Mesenchymal stem cell (in vitro differentiated cells and primary cell): ENCODE data around the gene PRSS48.

Experiments used
- DNase-seq: peaks from one replicate; pipeline ENCODE4 v3.0.0-alpha.2; 2013
- H2AFZ ChIP-seq: one replicate; pipeline ENCODE4 v1.6.1; 2013; ENCODE audit warnings: low read depth, mild to moderate bottlenecking, control low read depth, inconsistent platforms, low read length, moderate library complexity
- H2AK5ac ChIP-seq: 2 replicates; pipeline ENCODE4 v1.6.1; 2013; ENCODE audit warnings: low read length, moderate library complexity, mild to moderate bottlenecking, inconsistent platforms; ENCODE audit not compliant: severe bottlenecking
- H2BK120ac ChIP-seq: one replicate; pipeline ENCODE4 v1.6.1; 2013; ENCODE audit warnings: low read depth, mild to moderate bottlenecking, inconsistent platforms, low read length, moderate library complexity
- H2BK12ac ChIP-seq, 2 experiments: one replicate each; pipeline ENCODE4 v1.6.1; 2013; ENCODE audit warnings: inconsistent platforms in 2 of 2, low read length in 2 of 2, mild to moderate bottlenecking in 2 of 2, moderate library complexity in 2 of 2, control low read depth in 1 of 2
- H2BK15ac ChIP-seq: one replicate; pipeline ENCODE4 v1.6.1; 2013; ENCODE audit warnings: mild to moderate bottlenecking, low read depth, inconsistent platforms; ENCODE audit not compliant: poor library complexity, severe bottlenecking
- H2BK5ac ChIP-seq: 2 replicates; pipeline ENCODE4 v1.6.1; 2013; ENCODE audit warnings: low read depth, mild to moderate bottlenecking, low read length, control low read depth, inconsistent platforms; ENCODE audit not compliant: poor library complexity, severe bottlenecking
- H3K14ac ChIP-seq, 2 experiments: one replicate each; pipeline ENCODE4 v1.6.1; 2013; ENCODE audit warnings: inconsistent platforms in 2 of 2, low read length in 2 of 2, control low read depth in 1 of 2, mild to moderate bottlenecking in 1 of 2, moderate library complexity in 1 of 2
- H3K18ac ChIP-seq, 2 experiments: one replicate each; pipeline ENCODE4 v1.6.1; 2013; ENCODE audit warnings: inconsistent platforms in 2 of 2, low read length in 2 of 2, control low read depth in 1 of 2, low read depth in 1 of 2, mild to moderate bottlenecking in 1 of 2
- H3K23ac ChIP-seq, 2 experiments: one replicate each; pipeline ENCODE4 v1.6.1; 2013; ENCODE audit warnings: inconsistent platforms in 2 of 2, low read length in 2 of 2, mild to moderate bottlenecking in 2 of 2, moderate library complexity in 2 of 2, control low read depth in 1 of 2
- H3K27ac ChIP-seq: 2 replicates; pipeline ENCODE4 v1.5.1; 2013; ENCODE audit warnings: mild to moderate bottlenecking, moderate library complexity, low read length, control low read depth, inconsistent platforms; ENCODE audit not compliant: poor library complexity, severe bottlenecking
- H3K27me3 ChIP-seq, 2 experiments: 2 replicates each; pipeline versions ENCODE4 v1.6.1 to v1.7.0; 2013; ENCODE audit warnings: low read length in 2 of 2, mild to moderate bottlenecking in 2 of 2, moderate library complexity in 2 of 2, control low read depth in 1 of 2, inconsistent platforms in 1 of 2; ENCODE audit not compliant: control insufficient read depth in 1 of 2, insufficient read depth in 1 of 2
- H3K36me3 ChIP-seq, 2 experiments: 2 replicates each; pipeline versions ENCODE4 v1.6.1 to v1.7.0; 2013; ENCODE audit warnings: low read length in 2 of 2, control low read depth in 1 of 2, inconsistent platforms in 1 of 2, low read depth in 1 of 2, mild to moderate bottlenecking in 1 of 2; ENCODE audit not compliant: insufficient read depth in 2 of 2, control insufficient read depth in 1 of 2
- H3K4ac ChIP-seq, 2 experiments: one replicate each; pipeline ENCODE4 v1.6.1; 2013; ENCODE audit warnings: inconsistent platforms in 2 of 2, low read length in 2 of 2, mild to moderate bottlenecking in 2 of 2, moderate library complexity in 2 of 2, control low read depth in 1 of 2, low read depth in 1 of 2
- H3K4me1 ChIP-seq: 2 replicates; pipeline ENCODE4 v1.6.1; 2013; ENCODE audit warnings: low read depth, low read length, control low read depth; ENCODE audit not compliant: control insufficient read depth, insufficient read depth
- H3K4me2 ChIP-seq: 2 replicates; pipeline ENCODE4 v1.6.1; 2013; ENCODE audit warnings: low read length, mild to moderate bottlenecking, inconsistent platforms; ENCODE audit not compliant: poor library complexity, severe bottlenecking
- H3K4me3 ChIP-seq, 2 experiments: 2 replicates each; pipeline versions ENCODE4 v1.5.1 to v1.7.0; 2013; ENCODE audit warnings: low read length in 2 of 2, mild to moderate bottlenecking in 2 of 2, control low read depth in 1 of 2, low read depth in 1 of 2; ENCODE audit not compliant: insufficient read depth in 1 of 2
- H3K79me1 ChIP-seq: replicated peaks from 2 replicates; pipeline ENCODE4 v1.6.1; 2013; ENCODE audit warnings: mild to moderate bottlenecking, control low read depth, low read length, inconsistent platforms; ENCODE audit not compliant: poor library complexity, severe bottlenecking
- H3K9ac ChIP-seq: 2 replicates; pipeline ENCODE4 v1.7.0; 2013; ENCODE audit warnings: mild to moderate bottlenecking, low read length, moderate library complexity
- H3K9me3 ChIP-seq: 2 replicates; pipeline ENCODE4 v1.7.0; 2013; ENCODE audit warnings: mild to moderate bottlenecking, low read length; ENCODE audit not compliant: control insufficient read depth
- H4K8ac ChIP-seq: one replicate; pipeline ENCODE4 v1.6.1; 2013; ENCODE audit warnings: inconsistent platforms, mild to moderate bottlenecking, low read length, moderate library complexity
- H4K91ac ChIP-seq: one replicate; pipeline ENCODE4 v1.6.1; 2013; ENCODE audit warnings: mild to moderate bottlenecking, low read length, inconsistent platforms
- WGBS: methylation state at CpG from one replicate; pipeline ENCODE4 v1.1.7; 2013; ENCODE audit warnings: mixed read lengths; 5-methylcytosine and 5-hydroxymethylcytosine counted together

PRSS48 gene

DNA sequence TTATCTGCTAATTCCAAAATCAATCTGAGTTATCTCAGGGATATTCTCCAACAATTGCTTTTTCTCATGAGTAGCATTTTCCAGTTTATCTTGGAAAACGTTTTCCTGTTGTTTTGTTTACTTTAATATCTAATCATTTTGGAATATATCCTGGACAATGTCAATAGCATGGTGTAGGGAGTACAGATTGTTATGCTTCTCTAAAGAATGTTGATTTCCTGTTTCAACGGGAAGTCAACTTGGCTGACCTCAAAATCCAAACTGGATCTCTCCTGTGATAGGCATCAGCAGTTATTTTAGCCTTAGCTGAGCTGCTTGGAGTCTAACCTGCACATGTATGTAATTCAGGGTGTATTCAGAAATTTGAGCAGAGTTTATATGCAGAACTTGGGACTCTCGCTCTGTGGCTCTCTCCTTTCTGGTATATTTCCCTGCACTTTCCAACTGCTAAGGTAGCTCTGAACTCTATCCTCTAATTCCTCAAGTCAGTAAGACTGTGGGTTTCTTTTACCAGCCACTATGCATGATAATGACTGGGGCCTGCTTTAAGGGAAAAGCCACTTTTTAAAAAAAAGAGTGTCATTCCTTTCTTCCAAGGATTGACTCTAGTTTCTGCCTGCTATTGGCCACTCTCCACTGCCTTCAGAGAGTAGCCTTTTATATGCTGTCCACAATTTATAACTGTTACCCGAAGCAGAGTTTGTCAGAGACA, 7.7 kb downstream of the PRSS48 start:
- Histone ChIP-seq H4K91ac (no peak overlapping the region), H3K23ac (no peak overlapping the region), H3K27me3 (no peaks in the 10 kb centered on the region), H3K14ac (no peak overlapping the region), H2AFZ (no peak overlapping the region), H2BK5ac (no peak overlapping the region), H2BK120ac (no peak overlapping the region), H3K4me2 (no peak overlapping the region), H3K18ac (no peak overlapping the region), H2AK5ac (no peak overlapping the region), H2BK15ac (no peak overlapping the region), H2BK12ac (no peak overlapping the region), H3K36me3 (no peaks in the 10 kb centered on the region), H3K9ac (no peak overlapping the region), H3K4ac (no peak overlapping the region), H3K4me1 (no peaks in the 10 kb centered on the region), H3K9me3 (no peaks in the 10 kb centered on the region), H3K27ac (no peak overlapping the region), H3K79me1 (peaks cover 19% of the 10 kb centered on the region), H4K8ac (no peak overlapping the region), H3K4me3 (no peak overlapping the region)
- DNase-seq = no peak
- WGBS = 63% methylated on average over 3 of the region's 4 CpGs

DNA sequence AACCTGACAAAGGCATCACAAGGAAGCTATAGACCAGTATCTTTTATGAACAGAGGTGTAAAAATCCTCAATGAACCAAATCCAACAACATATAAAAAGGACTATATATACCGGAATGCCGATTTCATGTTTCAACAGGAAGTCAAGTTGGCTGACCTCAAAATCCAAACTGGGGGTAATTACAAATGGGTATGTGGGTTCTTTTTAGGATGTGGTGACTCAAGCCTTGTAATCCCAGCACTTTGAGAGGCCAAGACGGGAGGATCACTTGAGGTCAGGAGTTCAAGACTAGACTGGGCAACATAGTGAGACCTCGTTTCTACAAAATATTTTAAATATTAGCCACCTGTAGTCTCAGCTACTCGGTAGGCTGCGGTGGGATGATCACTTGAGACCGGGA, 10.4 kb downstream of the PRSS48 start:
- no peak overlapping the region for H3K18ac ChIP-seq
- no peak overlapping the region for H2BK120ac ChIP-seq
- no peaks in the 10 kb centered on the region for H3K36me3 ChIP-seq
- H3K79me1 ChIP-seq = peaks cover 19% of the 10 kb centered on the region
- no peak overlapping the region for H4K8ac ChIP-seq
- H3K23ac ChIP-seq = no peak overlapping the region
- 76% methylated on average over 7 of the region's 7 CpGs for WGBS
- DNase-seq = no peak
- H3K9ac ChIP-seq = no peak overlapping the region
- no peak overlapping the region for H3K14ac ChIP-seq
- no peak overlapping the region for H3K4me2 ChIP-seq
- H3K4me3 ChIP-seq = no peak overlapping the region
- H3K27ac ChIP-seq = no peak overlapping the region
- H2BK15ac ChIP-seq = no peak overlapping the region
- H2AFZ ChIP-seq = no peak overlapping the region
- H4K91ac ChIP-seq = no peak overlapping the region
- H3K4me1 ChIP-seq = peaks cover 3% of the 10 kb centered on the region
- H3K4ac ChIP-seq = no peak overlapping the region
- H2BK12ac ChIP-seq = no peak overlapping the region
- H2AK5ac ChIP-seq = no peak overlapping the region
- no peak overlapping the region for H2BK5ac ChIP-seq
- H3K27me3 ChIP-seq = no peaks in the 10 kb centered on the region
- H3K9me3 ChIP-seq = no peaks in the 10 kb centered on the region

DNA sequence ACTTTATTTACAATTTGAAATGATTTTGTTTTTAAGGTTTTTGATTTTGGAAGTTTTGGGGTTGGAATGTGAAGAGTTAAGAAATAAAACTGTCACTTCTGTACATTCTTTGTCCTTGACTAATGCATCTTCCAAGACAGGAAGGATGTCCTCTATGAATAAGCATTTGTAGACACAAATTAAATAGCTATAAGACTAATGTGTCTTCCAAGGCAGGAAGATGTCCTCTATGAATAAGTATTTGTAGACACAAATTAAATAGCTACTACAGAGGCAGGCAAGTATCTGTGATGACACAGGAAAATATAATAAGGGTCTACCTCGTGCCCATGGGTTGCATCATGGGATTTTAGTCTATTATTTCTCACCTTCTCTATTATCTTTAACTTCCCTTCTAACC, 14.5 kb downstream of the PRSS48 start:
- DNase-seq = no peak
- Histone ChIP-seq H3K27me3 (no peaks in the 10 kb centered on the region), H2BK12ac (no peak overlapping the region), H3K36me3 (peaks cover 0 to 4% of the 10 kb centered on the region in 2 experiments), H3K79me1 (peaks cover 28% of the 10 kb centered on the region), H2AK5ac (no peak overlapping the region), H3K4me3 (no peak overlapping the region), H2BK15ac (no peak overlapping the region), H3K14ac (no peak overlapping the region), H3K9ac (no peak overlapping the region), H3K27ac (no peak overlapping the region), H3K18ac (no peak overlapping the region), H4K91ac (no peak overlapping the region), H3K23ac (no peak overlapping the region), H3K9me3 (no peaks in the 10 kb centered on the region), H3K4ac (no peak overlapping the region), H4K8ac (no peak overlapping the region), H2BK120ac (no peak overlapping the region), H2BK5ac (no peak overlapping the region), H2AFZ (no peak overlapping the region), H3K4me1 (peaks cover 3% of the 10 kb centered on the region), H3K4me2 (no peak overlapping the region)
- WGBS = 19% methylated on average over 1 of the region's 1 CpG

DNA sequence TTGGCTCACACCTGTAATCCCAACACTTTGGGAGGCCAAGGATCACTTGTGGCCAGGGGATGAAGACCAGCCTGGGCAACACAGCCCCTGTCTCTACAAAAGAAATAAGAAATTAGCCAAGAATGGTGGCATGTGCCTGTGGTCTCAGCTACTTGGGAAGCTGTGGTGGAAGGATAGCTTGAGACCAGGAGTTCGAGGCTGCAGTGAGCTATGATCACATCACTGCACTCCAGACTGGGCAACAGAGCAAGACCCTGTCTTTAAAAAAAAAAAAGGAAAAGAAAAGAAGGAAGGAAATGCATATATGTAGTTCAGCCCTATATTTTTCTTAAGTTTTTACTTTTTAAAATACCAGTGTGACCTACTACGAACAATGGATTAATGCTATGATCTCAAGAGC, 15.1 kb downstream of the PRSS48 start:
- H3K18ac ChIP-seq = peak overlapping the region in 1 of 2 experiments; percentile 66
- peak overlapping the region in 1 of 2 experiments; percentile 31 for H2BK12ac ChIP-seq
- H3K27ac ChIP-seq = no peak overlapping the region
- no peak overlapping the region for H2AK5ac ChIP-seq
- no peak overlapping the region for H3K4me2 ChIP-seq
- peaks cover 26% of the 10 kb centered on the region for H3K79me1 ChIP-seq
- H3K4ac ChIP-seq = no peak overlapping the region
- no peak overlapping the region for H2BK15ac ChIP-seq
- H2BK5ac ChIP-seq = no peak overlapping the region
- H3K9me3 ChIP-seq = no peaks in the 10 kb centered on the region
- H3K14ac ChIP-seq = no peak overlapping the region
- WGBS = 100% methylated on average over 2 of the region's 2 CpGs
- H3K27me3 ChIP-seq = no peaks in the 10 kb centered on the region
- H3K4me3 ChIP-seq = no peak overlapping the region
- no peak overlapping the region for H3K9ac ChIP-seq
- no peak for DNase-seq
- H4K8ac ChIP-seq = no peak overlapping the region
- H2BK120ac ChIP-seq = no peak overlapping the region
- H3K23ac ChIP-seq = no peak overlapping the region
- H3K4me1 ChIP-seq = peaks cover 3% of the 10 kb centered on the region
- peaks cover 0 to 4% of the 10 kb centered on the region in 2 experiments for H3K36me3 ChIP-seq
- no peak overlapping the region for H2AFZ ChIP-seq
- no peak overlapping the region for H4K91ac ChIP-seq
